ENCODE measurements around the gene HS3ST3A1.

Gene HS3ST3A1

GRCh38 chr17:13601322-13601775 is 380 bp downstream of the HS3ST3A1 start:
- Mint-ChIP-seq H3K27ac (no peak overlapping the region), H3K36me3 (ENCODE audit: low read depth) (peaks cover 18% of the 10 kb centered on the region), H3K27me3 (ENCODE audit: low read depth, poor library complexity) (peaks cover 7% of the 10 kb centered on the region), H3K4me1 (peaks cover 52% of the 10 kb centered on the region), H3K4me3 (peak overlapping the region; percentile 79), H3K9me3 (peaks cover 21% of the 10 kb centered on the region)
- no peak for DNase-seq
- TF ChIP-seq CTCF (IDR thresholded peaks at IDR 0.05) = no peak

DNA sequence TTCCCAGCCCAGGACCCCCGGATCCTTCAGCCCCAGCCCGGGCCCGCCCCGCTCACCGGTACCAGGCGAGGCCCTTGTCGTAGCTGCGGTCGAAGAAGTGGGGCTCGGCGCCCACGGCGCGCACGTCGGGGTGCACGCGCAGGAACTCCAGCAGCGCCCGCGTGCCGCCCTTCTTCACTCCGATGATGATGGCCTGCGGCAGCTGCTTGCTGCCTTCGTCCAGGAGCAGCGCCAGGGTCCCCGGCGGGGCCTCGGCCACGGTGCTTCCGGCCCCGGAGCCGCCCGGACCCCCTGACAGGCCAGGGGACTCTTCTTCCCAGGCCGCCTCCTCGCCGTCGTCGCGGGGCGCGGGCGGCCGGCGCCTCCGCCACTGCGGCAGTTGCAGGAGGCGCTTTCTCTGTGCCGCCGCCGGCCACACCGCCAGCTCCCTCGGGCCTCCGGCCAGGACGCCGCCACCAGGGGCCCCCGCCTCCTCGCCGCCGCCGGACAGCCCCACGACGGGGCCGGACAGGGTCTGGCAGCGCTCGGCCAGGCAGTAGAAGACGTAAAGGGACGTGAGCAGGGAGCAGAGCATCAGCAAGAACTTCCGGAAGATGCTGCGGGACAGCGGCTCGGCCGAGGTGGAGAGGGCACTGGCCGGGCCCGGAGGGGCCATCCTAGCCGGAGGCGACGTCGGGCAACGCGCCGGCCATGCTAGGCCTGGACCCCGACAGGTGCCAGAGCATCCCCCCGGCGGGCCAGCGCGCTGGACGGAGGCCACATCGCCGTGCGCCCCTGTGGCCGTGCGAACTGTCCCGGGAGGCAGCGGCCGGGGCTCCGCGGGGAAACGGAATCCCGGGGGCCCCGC is 1.0 kb downstream of the HS3ST3A1 start:
- H3K27me3 Mint-ChIP-seq (ENCODE audit: low read depth, poor library complexity) = peaks cover 7% of the 10 kb centered on the region
- no peak for TF ChIP-seq CTCF (IDR thresholded peaks at IDR 0.05)
- H3K9me3 Mint-ChIP-seq = peaks cover 18% of the 10 kb centered on the region
- H3K36me3 Mint-ChIP-seq (ENCODE audit: low read depth) = peaks cover 16% of the 10 kb centered on the region
- DNase-seq = peak; percentile 59
- H3K27ac Mint-ChIP-seq = no peak overlapping the region
- H3K4me1 Mint-ChIP-seq = peaks cover 59% of the 10 kb centered on the region
- peak overlapping the region; percentile 90 for H3K4me3 Mint-ChIP-seq

- peaks cover 12% of the 10 kb centered on the region for H3K9me3 Mint-ChIP-seq
- no peak for TF ChIP-seq CTCF (IDR thresholded peaks at IDR 0.05)
- H3K4me1 Mint-ChIP-seq = peaks cover 67% of the 10 kb centered on the region
These were observed 1.9 kb downstream of the HS3ST3A1 start for GRCh38 chr17:13599864-13600263.

DNA sequence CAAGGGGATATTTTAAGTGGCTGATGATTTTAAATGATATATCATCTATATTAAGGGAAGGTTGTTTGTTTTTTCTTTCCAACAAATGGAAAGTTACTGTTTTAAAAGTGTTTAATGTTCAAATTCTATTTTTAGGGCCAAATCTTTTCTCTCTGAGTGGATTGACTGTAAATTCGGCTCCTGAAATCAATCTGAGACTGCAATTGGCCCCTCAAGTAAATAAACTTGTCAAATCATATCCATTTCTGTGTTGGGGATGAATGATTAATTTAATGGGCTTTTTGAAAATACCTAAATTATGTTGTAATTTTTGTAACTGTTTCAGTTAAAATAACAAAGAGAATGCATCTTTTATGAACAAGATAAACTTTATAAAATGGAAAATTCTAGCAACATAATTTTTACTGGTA is 2.6 kb downstream of the HS3ST3A1 start:
- TF ChIP-seq CTCF (IDR thresholded peaks at IDR 0.05) = no peak

More at GRCh38 chr17:13599864-13600263, 1.9 kb downstream of the HS3ST3A1 start:
- peak overlapping the region; percentile 90 for H3K4me3 Mint-ChIP-seq
- peaks cover 10% of the 10 kb centered on the region for H3K36me3 Mint-ChIP-seq (ENCODE audit: low read depth)
- DNase-seq = no peak
- H3K27me3 Mint-ChIP-seq (ENCODE audit: low read depth, poor library complexity) = peaks cover 7% of the 10 kb centered on the region
- peak overlapping the region; percentile 78 for H3K27ac Mint-ChIP-seq

GRCh38 chr17:13598353-13599167 is 3.2 kb downstream of the HS3ST3A1 start:
- Mint-ChIP-seq H3K9me3 (peaks cover 4% of the 10 kb centered on the region), H3K27me3 (ENCODE audit: low read depth, poor library complexity) (no peaks in the 10 kb centered on the region), H3K4me3 (peak overlapping the region; percentile 90), H3K4me1 (peaks cover 80% of the 10 kb centered on the region), H3K27ac (peak overlapping the region; percentile 81), H3K36me3 (ENCODE audit: low read depth) (peaks cover 4% of the 10 kb centered on the region)
- no peak for DNase-seq
- TF ChIP-seq CTCF (IDR thresholded peaks at IDR 0.05) = no peak

More for the DNA sequence above, 2.6 kb downstream of the HS3ST3A1 start:
- peaks cover 4% of the 10 kb centered on the region for H3K36me3 Mint-ChIP-seq (ENCODE audit: low read depth)
- H3K27me3 Mint-ChIP-seq (ENCODE audit: low read depth, poor library complexity) = peaks cover 4% of the 10 kb centered on the region
- H3K4me1 Mint-ChIP-seq = peaks cover 74% of the 10 kb centered on the region
- peaks cover 5% of the 10 kb centered on the region for H3K9me3 Mint-ChIP-seq
- peak overlapping the region; percentile 81 for H3K27ac Mint-ChIP-seq
- H3K4me3 Mint-ChIP-seq = peak overlapping the region; percentile 90
- no peak for DNase-seq
